Duodenal mucosa (tissue), 2 donors: Measurements from ENCODE around the gene SSBP3.

Source experiments
- H3K27ac ChIP-seq: one replicate; pipeline ENCODE4 v1.7.0; 2013; ENCODE audit warnings: low read depth, low read length
- H3K27me3 ChIP-seq, 2 donors: one replicate each; pipeline ENCODE4 v1.7.0; 2013; ENCODE audit warnings: low read length in 2 of 2, control low read depth in 1 of 2; ENCODE audit not compliant: insufficient read depth in 2 of 2, control insufficient read depth in 1 of 2
- H3K36me3 ChIP-seq, 2 donors: one replicate each; pipeline ENCODE4 v1.7.0; 2013; ENCODE audit warnings: low read length in 2 of 2, control low read depth in 1 of 2; ENCODE audit not compliant: insufficient read depth in 2 of 2, control insufficient read depth in 1 of 2
- H3K4me1 ChIP-seq, 2 donors: one replicate each; pipeline ENCODE4 v1.7.0; 2013; ENCODE audit warnings: low read length in 2 of 2, control low read depth in 1 of 2; ENCODE audit not compliant: insufficient read depth in 2 of 2, control insufficient read depth in 1 of 2
- H3K4me3 ChIP-seq, 2 donors: one replicate each; pipeline ENCODE4 v1.7.0; 2013; ENCODE audit warnings: low read length in 2 of 2, low read depth in 1 of 2
- H3K9ac ChIP-seq, 2 donors: one replicate each; pipeline ENCODE4 v1.7.0; 2013; ENCODE audit warnings: low read length in 2 of 2, low read depth in 1 of 2
- H3K9me3 ChIP-seq, 2 donors: one replicate each; pipeline ENCODE4 v1.7.0; 2013; ENCODE audit warnings: low read length in 2 of 2, control low read depth in 1 of 2; ENCODE audit not compliant: control insufficient read depth in 1 of 2

The SSBP3 gene

GRCh38 chr1:54326543-54327385 is 79.4 kb downstream of the SSBP3 start:
- H3K27me3 ChIP-seq: no peaks in the 10 kb centered on the region
- peak overlapping the region in 1 of 2 donors; percentile 14 for H3K9ac ChIP-seq
- peaks cover 0 to 8% of the 10 kb centered on the region in 2 donors for H3K36me3 ChIP-seq
- no peaks in the 10 kb centered on the region for H3K9me3 ChIP-seq
- H3K27ac ChIP-seq: peak overlapping the region; percentile 12
- H3K4me3 ChIP-seq: no peak overlapping the region
- peaks cover 56 to 67% of the 10 kb centered on the region in 2 donors for H3K4me1 ChIP-seq

DNA sequence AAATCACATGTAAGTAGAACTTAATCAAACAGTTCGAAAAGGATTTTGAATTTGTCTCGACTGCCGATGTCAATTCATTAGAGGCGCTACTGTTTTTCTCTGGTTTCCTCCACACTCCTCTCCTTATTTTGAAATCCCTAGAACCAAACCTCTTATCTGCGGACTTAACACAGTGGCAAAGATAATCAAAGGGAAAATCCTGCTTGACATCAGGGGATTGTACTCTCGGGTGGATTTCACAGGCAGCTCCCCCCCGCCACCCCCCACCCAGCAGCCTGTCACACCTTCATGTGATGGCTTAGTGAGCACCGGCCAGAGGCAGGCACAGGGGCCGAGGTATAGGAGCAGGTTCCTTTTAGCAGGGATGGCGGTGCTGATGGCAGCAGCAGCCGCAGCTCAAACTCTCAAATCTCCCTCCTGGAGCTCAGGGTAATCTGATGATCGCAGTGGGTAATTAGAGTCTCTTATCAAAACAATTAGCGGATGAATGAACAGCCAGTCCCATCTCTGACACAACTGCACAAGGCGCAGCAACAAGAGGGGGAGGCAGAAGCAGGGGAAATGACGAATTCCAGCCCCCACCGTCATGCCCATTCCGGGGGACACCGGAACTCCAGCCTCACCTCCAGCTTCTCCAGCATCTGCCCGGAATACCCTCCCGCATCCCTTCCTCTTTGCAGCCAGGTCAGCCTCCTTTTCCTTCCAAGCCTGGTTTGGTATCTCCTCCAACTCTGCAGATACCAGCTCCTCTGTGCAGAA is 80.3 kb downstream of the SSBP3 start:
- no peak overlapping the region for H3K4me3 ChIP-seq
- H3K9me3 ChIP-seq: no peaks in the 10 kb centered on the region
- peaks cover 0 to 8% of the 10 kb centered on the region in 2 donors for H3K36me3 ChIP-seq
- no peaks in the 10 kb centered on the region for H3K27me3 ChIP-seq
- peak overlapping the region; percentile 11 for H3K27ac ChIP-seq
- no peak overlapping the region for H3K9ac ChIP-seq
- H3K4me1 ChIP-seq: peaks cover 49 to 59% of the 10 kb centered on the region in 2 donors

GRCh38 chr1:54325284-54325683 is 80.9 kb downstream of the SSBP3 start:
- peaks cover 0 to 8% of the 10 kb centered on the region in 2 donors for H3K36me3 ChIP-seq
- H3K27me3 ChIP-seq: no peaks in the 10 kb centered on the region
- no peaks in the 10 kb centered on the region for H3K9me3 ChIP-seq
- peaks cover 43 to 54% of the 10 kb centered on the region in 2 donors for H3K4me1 ChIP-seq
- H3K4me3 ChIP-seq: no peak overlapping the region
- no peak overlapping the region for H3K9ac ChIP-seq
- peak overlapping the region; percentile 33 for H3K27ac ChIP-seq

- no peaks in the 10 kb centered on the region for H3K9me3 ChIP-seq
- no peak overlapping the region for H3K4me3 ChIP-seq
- H3K4me1 ChIP-seq: peaks cover 43 to 47% of the 10 kb centered on the region in 2 donors
- H3K36me3 ChIP-seq: peaks cover 0 to 8% of the 10 kb centered on the region in 2 donors
- H3K27me3 ChIP-seq: no peaks in the 10 kb centered on the region
- H3K27ac ChIP-seq: peak overlapping the region; percentile 33
- no peak overlapping the region for H3K9ac ChIP-seq
These were observed 81.7 kb downstream of the SSBP3 start for GRCh38 chr1:54324251-54325140.

- H3K27me3 ChIP-seq: no peaks in the 10 kb centered on the region
- peaks cover 40 to 42% of the 10 kb centered on the region in 2 donors for H3K4me1 ChIP-seq
- no peak overlapping the region for H3K9ac ChIP-seq
- peaks cover 0 to 8% of the 10 kb centered on the region in 2 donors for H3K36me3 ChIP-seq
- H3K9me3 ChIP-seq: no peaks in the 10 kb centered on the region
- peak overlapping the region; percentile 40 for H3K27ac ChIP-seq
- no peak overlapping the region for H3K4me3 ChIP-seq
These were observed 82.3 kb downstream of the SSBP3 start for GRCh38 chr1:54323921-54324250.

GRCh38 chr1:54323324-54323739 is 82.9 kb downstream of the SSBP3 start:
- H3K9me3 ChIP-seq: no peaks in the 10 kb centered on the region
- H3K9ac ChIP-seq: peak overlapping the region in 1 of 2 donors; percentile 2
- no peak overlapping the region for H3K4me3 ChIP-seq
- H3K36me3 ChIP-seq: peaks cover 0 to 4% of the 10 kb centered on the region in 2 donors
- no peaks in the 10 kb centered on the region for H3K27me3 ChIP-seq
- H3K27ac ChIP-seq: peak overlapping the region; percentile 40
- H3K4me1 ChIP-seq: peaks cover 37 to 42% of the 10 kb centered on the region in 2 donors

- no peak overlapping the region for H3K9ac ChIP-seq
- H3K27ac ChIP-seq: no peak overlapping the region
- H3K27me3 ChIP-seq: no peaks in the 10 kb centered on the region
- H3K4me3 ChIP-seq: no peak overlapping the region
- no peaks in the 10 kb centered on the region for H3K36me3 ChIP-seq
- H3K9me3 ChIP-seq: no peaks in the 10 kb centered on the region
- H3K4me1 ChIP-seq: peaks cover 22 to 29% of the 10 kb centered on the region in 2 donors
These were observed 87.9 kb downstream of the SSBP3 start for GRCh38 chr1:54318246-54318814.

- H3K9ac ChIP-seq: no peak overlapping the region
- H3K9me3 ChIP-seq: no peaks in the 10 kb centered on the region
- no peaks in the 10 kb centered on the region for H3K36me3 ChIP-seq
- H3K27ac ChIP-seq: no peak overlapping the region
- H3K4me3 ChIP-seq: no peak overlapping the region
- no peaks in the 10 kb centered on the region for H3K27me3 ChIP-seq
- peaks cover 17 to 25% of the 10 kb centered on the region in 2 donors for H3K4me1 ChIP-seq
These were observed 89.1 kb downstream of the SSBP3 start for GRCh38 chr1:54317084-54317483.

DNA sequence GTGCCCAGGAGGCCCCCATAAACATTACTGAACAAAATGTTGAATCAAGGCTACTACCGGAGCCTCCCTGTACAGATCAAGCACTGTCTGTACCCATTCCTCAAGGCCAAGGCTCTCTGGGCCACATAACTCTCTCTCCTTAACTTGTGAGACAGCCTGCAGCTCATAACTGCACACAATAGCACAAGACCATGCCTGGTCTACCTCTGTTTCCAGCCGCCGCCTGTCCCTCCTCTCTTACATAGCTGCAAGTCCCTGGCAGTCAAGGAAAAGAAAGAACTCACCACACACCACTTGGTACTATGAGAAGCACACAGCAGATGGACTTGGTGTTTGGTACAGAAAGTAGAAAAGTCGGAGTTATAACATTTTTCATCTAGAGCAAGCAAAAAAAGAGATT is 91.1 kb downstream of the SSBP3 start:
- Histone ChIP-seq H3K27ac (no peak overlapping the region), H3K9ac (no peak overlapping the region), H3K4me1 (peaks cover 23 to 36% of the 10 kb centered on the region in 2 donors)

More for the DNA sequence above, 91.1 kb downstream of the SSBP3 start:
- Histone ChIP-seq H3K4me3 (no peak overlapping the region), H3K27me3 (no peaks in the 10 kb centered on the region), H3K36me3 (no peaks in the 10 kb centered on the region), H3K9me3 (no peaks in the 10 kb centered on the region)
